ENCODE measurements around the gene TAC3.
"Not testable (repeated sequence)": the region's sequence is repeated elsewhere in the genome, so short reads cannot be mapped to it uniquely, and the experiment has no call there.

TAC3 gene

GRCh38 chr12:56980941-56981530 is 35.3 kb downstream of the TAC3 start:
- Histone ChIP-seq H3K27me3 (no peaks in the 10 kb centered on the region), H3K9me3 (no peaks in the 10 kb centered on the region), H3K4me3 (no peak overlapping the region), H3K27ac (no peak overlapping the region), H3K4me1 (no peaks in the 10 kb centered on the region), H3K36me3 (no peaks in the 10 kb centered on the region)
- intact Hi-C loops (cut with DNase I; ENCODE audit: low total_unique reads), result no loop called here
- no peak for DNase-seq
- no peak for TF ChIP-seq CTCF (IDR thresholded peaks at IDR 0.05)

GRCh38 chr12:56980268-56980667 is 36.1 kb downstream of the TAC3 start:
- H3K27me3 ChIP-seq, result no peaks in the 10 kb centered on the region
- no peak overlapping the region for H3K27ac ChIP-seq
- no peak for DNase-seq
- TF ChIP-seq CTCF (IDR thresholded peaks at IDR 0.05), result no peak
- intact Hi-C loops (cut with DNase I; ENCODE audit: low total_unique reads), result no loop called here
- no peaks in the 10 kb centered on the region for H3K36me3 ChIP-seq
- H3K4me3 ChIP-seq, result no peak overlapping the region
- H3K9me3 ChIP-seq, result no peaks in the 10 kb centered on the region
- no peaks in the 10 kb centered on the region for H3K4me1 ChIP-seq

- no peak for TF ChIP-seq CTCF (IDR thresholded peaks at IDR 0.05)
- intact Hi-C loops (cut with DNase I; ENCODE audit: low total_unique reads), result no loop called here
- H3K9me3 ChIP-seq, result no peaks in the 10 kb centered on the region
- H3K27ac ChIP-seq, result no peak overlapping the region
- no peaks in the 10 kb centered on the region for H3K36me3 ChIP-seq
- no peaks in the 10 kb centered on the region for H3K4me1 ChIP-seq
- no peak for DNase-seq
- H3K27me3 ChIP-seq, result no peaks in the 10 kb centered on the region
- no peak overlapping the region for H3K4me3 ChIP-seq
Observed at GRCh38 chr12:56979628-56980027, 36.7 kb downstream of the TAC3 start.

GRCh38 chr12:56978397-56979138 is 37.8 kb downstream of the TAC3 start:
- no peak for DNase-seq
- intact Hi-C loops (cut with DNase I; ENCODE audit: low total_unique reads), result no loop called here

GRCh38 chr12:56977361-56977760 is 39.0 kb downstream of the TAC3 start:
- H3K4me1 ChIP-seq; intact Hi-C loops (cut with DNase I; ENCODE audit: low total_unique reads): not testable (repeated sequence)

More at GRCh38 chr12:56978397-56979138, 37.8 kb downstream of the TAC3 start:
- no peaks in the 10 kb centered on the region for H3K9me3 ChIP-seq
- H3K36me3 ChIP-seq, result no peaks in the 10 kb centered on the region
- H3K4me1 ChIP-seq, result no peaks in the 10 kb centered on the region
- no peak for TF ChIP-seq CTCF (IDR thresholded peaks at IDR 0.05)
- no peaks in the 10 kb centered on the region for H3K27me3 ChIP-seq
- H3K4me3 ChIP-seq, result no peak overlapping the region
- no peak overlapping the region for H3K27ac ChIP-seq

GRCh38 chr12:56974224-56974623 is 42.1 kb downstream of the TAC3 start:
- H3K27me3 ChIP-seq; H3K27ac ChIP-seq; H3K4me1 ChIP-seq; intact Hi-C loops (cut with DNase I; ENCODE audit: low total_unique reads); H3K4me3 ChIP-seq; DNase-seq; H3K36me3 ChIP-seq; H3K9me3 ChIP-seq: not testable (repeated sequence)

More at GRCh38 chr12:56977361-56977760, 39.0 kb downstream of the TAC3 start:
- H3K4me3 ChIP-seq, H3K27ac ChIP-seq, H3K9me3 ChIP-seq, H3K36me3 ChIP-seq, DNase-seq, H3K27me3 ChIP-seq: not testable (repeated sequence)

- DNase-seq; H3K4me1 ChIP-seq; H3K36me3 ChIP-seq; H3K27ac ChIP-seq; H3K4me3 ChIP-seq; H3K27me3 ChIP-seq; H3K9me3 ChIP-seq; intact Hi-C loops (cut with DNase I; ENCODE audit: low total_unique reads): not testable (repeated sequence)
Observed at GRCh38 chr12:56968910-56969309, 47.4 kb downstream of the TAC3 start.

- H3K9me3 ChIP-seq; DNase-seq; H3K27me3 ChIP-seq; intact Hi-C loops (cut with DNase I; ENCODE audit: low total_unique reads); H3K36me3 ChIP-seq; H3K4me1 ChIP-seq; H3K27ac ChIP-seq; H3K4me3 ChIP-seq: not testable (repeated sequence)
Observed at GRCh38 chr12:56965997-56966642, 50.2 kb downstream of the TAC3 start.

- H3K4me1 ChIP-seq; H3K27me3 ChIP-seq; H3K4me3 ChIP-seq; DNase-seq; H3K36me3 ChIP-seq; H3K27ac ChIP-seq; intact Hi-C loops (cut with DNase I; ENCODE audit: low total_unique reads); H3K9me3 ChIP-seq: not testable (repeated sequence)
Observed at GRCh38 chr12:56965124-56965523, 51.2 kb downstream of the TAC3 start.

GRCh38 chr12:56963557-56963956 is 52.8 kb downstream of the TAC3 start:
- H3K4me1 ChIP-seq; H3K27ac ChIP-seq; H3K4me3 ChIP-seq; DNase-seq; H3K36me3 ChIP-seq; H3K27me3 ChIP-seq; intact Hi-C loops (cut with DNase I; ENCODE audit: low total_unique reads): not testable (repeated sequence)
- peaks cover 0 to 11% (median 11%) of the 10 kb centered on the region in 3 donors for H3K9me3 ChIP-seq

Measured in tibial artery (tissue), 4 donors.